ENCODE results near the gene CCDC170.

- TF ChIP-seq CTCF (IDR thresholded peaks at IDR 0.05; ENCODE audit: low read length) (no peak), EZH2 (IDR thresholded peaks at IDR 0.05; ENCODE audit: borderline replicate concordance, low read length) (no peak)
Measured at GRCh38 chr6:151509048-151509447, 15.2 kb downstream of the CCDC170 start.
